Neural crest cell (in vitro differentiated cells): Measurements from ENCODE around the gene ALLC. TPM values are rescaled to one million over a fixed set of nuclear protein-coding genes. Genes with fewer than 3 reads are reported as not detected.
"Not testable (repeated sequence)": the region's sequence is repeated elsewhere in the genome, so short reads cannot be mapped to it uniquely, and the experiment has no call there.

Experiments
- DNase-seq: peaks from one replicate; pipeline ENCODE4 v3.0.0; 2021; ENCODE audit warnings: low read depth, mixed read lengths, low spot score
- H3K27ac Mint-ChIP-seq: one replicate; pipeline ENCODE4 v1.8.0; 2021; ENCODE audit warnings: mild to moderate bottlenecking, mixed read lengths; ENCODE audit not compliant: unreplicated experiment
- H3K27me3 Mint-ChIP-seq: 2 replicates; pipeline ENCODE4 v1.8.0; 2021; ENCODE audit warnings: low read depth, mild to moderate bottlenecking, mixed read lengths
- H3K36me3 Mint-ChIP-seq: 2 replicates; pipeline ENCODE4 v1.8.0; 2021; ENCODE audit warnings: low read depth, mild to moderate bottlenecking, mixed read lengths
- H3K4me1 Mint-ChIP-seq: 2 replicates; pipeline ENCODE4 v1.8.0; 2021; ENCODE audit warnings: mixed read lengths
- H3K4me3 Mint-ChIP-seq: one replicate; pipeline ENCODE4 v1.8.0; 2021; ENCODE audit warnings: mild to moderate bottlenecking, mixed read lengths
- H3K9me3 Mint-ChIP-seq: 2 replicates; pipeline ENCODE4 v1.8.0; 2021; ENCODE audit warnings: mixed read lengths
- long read RNA-seq: library from polyadenylated mRNA; unstranded; transcript quantifications from one replicate; pipeline ENCODE4 v2.0.0, GENCODE V29; 2020
- total RNA-seq: library from RNA; stranded (reverse); gene quantifications from 2 replicates; pipeline ENCODE4 v1.2.1, GENCODE V29; 2021
- TF ChIP-seq, protein P1 (sequence below): fragments of 200-600 bp; sonication (generic); conservative IDR thresholded peaks from 2 replicates; pipeline ENCODE4 v1.5.0; 2021; ENCODE audit warnings: antibody characterized with exemption, mild to moderate bottlenecking

ALLC gene
- total RNA-seq = not detected in 2 replicates
- long read RNA-seq = 0 reads

- peaks cover 3% of the 10 kb centered on the region for H3K9me3 Mint-ChIP-seq
- no peak for DNase-seq
- H3K36me3 Mint-ChIP-seq = no peaks in the 10 kb centered on the region
- TF ChIP-seq, protein P1, sequence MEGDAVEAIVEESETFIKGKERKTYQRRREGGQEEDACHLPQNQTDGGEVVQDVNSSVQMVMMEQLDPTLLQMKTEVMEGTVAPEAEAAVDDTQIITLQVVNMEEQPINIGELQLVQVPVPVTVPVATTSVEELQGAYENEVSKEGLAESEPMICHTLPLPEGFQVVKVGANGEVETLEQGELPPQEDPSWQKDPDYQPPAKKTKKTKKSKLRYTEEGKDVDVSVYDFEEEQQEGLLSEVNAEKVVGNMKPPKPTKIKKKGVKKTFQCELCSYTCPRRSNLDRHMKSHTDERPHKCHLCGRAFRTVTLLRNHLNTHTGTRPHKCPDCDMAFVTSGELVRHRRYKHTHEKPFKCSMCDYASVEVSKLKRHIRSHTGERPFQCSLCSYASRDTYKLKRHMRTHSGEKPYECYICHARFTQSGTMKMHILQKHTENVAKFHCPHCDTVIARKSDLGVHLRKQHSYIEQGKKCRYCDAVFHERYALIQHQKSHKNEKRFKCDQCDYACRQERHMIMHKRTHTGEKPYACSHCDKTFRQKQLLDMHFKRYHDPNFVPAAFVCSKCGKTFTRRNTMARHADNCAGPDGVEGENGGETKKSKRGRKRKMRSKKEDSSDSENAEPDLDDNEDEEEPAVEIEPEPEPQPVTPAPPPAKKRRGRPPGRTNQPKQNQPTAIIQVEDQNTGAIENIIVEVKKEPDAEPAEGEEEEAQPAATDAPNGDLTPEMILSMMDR = no peak
- H3K4me3 Mint-ChIP-seq = no peak within 1 kb of the TSS
- no peaks in the 10 kb centered on the region for H3K27me3 Mint-ChIP-seq
- peak within 1 kb of the TSS; percentile 21 for H3K27ac Mint-ChIP-seq
- H3K4me1 Mint-ChIP-seq = peaks cover 47% of the 10 kb centered on the region
Observed at GRCh38 chr2:3657881-3658280, at the start of gene ALLC. Gene ALLC (plus strand): TSS chr2:3658200. CDS start chr2:3671158, 12,958 bp downstream.

DNA sequence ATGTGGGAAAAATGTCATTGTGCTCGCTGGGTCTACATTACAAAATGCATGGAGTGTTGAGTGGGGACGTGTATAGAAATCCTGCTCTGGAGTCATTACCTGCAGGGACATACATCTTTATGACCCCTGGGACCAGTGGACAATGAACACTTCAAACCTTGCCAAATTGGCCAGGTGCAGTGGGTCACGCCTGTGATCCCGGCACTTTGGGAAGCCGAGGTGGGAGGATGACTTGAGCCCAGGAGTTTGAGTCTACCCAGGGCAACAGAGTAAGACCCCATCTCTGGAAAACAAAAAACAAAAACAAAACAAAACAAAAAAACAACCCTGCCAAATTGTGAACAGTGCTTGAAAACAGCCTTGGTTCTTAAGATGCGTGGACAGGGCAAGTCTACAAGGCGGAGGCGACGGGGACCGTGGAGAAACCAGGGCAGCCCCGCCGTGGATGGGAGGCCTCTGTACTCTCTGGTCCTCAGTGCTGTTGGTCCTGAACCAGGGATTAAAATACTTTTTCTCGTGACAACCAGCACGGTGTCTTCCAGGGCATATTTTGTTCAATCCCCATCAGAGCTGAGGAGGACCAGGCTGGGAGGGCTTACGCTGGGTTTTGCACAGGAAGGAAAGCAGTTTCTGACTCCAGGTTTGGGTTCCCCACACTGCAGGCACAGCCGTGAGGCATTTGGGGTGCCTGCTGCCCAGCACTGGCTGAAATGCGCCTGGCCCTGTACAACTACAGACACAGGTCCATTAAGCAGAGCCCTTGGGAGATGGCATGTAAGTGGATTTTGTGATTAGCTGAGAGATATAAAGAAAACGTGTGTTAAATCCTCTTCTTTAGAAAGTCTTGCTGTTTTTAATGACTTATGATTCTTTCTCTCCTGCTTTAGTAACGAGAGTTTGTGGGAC is 49.4 kb upstream of the ALLC start:
- peaks cover 18% of the 10 kb centered on the region for H3K4me1 Mint-ChIP-seq
- no peaks in the 10 kb centered on the region for H3K27me3 Mint-ChIP-seq
- H3K9me3 Mint-ChIP-seq = peaks cover 2% of the 10 kb centered on the region
- DNase-seq = no peak
- H3K4me3 Mint-ChIP-seq = no peak overlapping the region
- TF ChIP-seq, protein P1 = no peak
- H3K27ac Mint-ChIP-seq = no peak overlapping the region
- peaks cover 3% of the 10 kb centered on the region for H3K36me3 Mint-ChIP-seq

DNA sequence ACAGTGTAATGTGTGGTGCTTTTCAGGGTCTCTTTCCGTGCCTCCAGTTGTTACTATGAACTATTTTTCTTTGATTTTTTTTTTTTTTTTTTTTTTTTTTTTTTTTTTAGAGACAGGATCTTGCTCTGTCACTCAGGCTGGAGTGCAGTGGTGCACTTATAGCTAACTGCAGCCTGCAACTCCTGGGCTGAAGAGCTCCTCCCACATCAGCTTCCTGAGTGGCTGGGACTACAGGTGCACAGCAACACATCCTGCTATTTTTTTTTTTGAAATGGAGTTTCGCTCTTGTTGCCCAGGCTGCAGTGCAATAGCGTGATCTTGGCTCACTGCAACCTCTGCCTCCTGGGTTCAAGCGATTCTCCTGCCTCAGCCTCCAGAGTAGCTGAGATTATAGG is 48.7 kb upstream of the ALLC start:
- not testable (repeated sequence) for DNase-seq, H3K27me3 Mint-ChIP-seq, H3K36me3 Mint-ChIP-seq, H3K4me3 Mint-ChIP-seq, H3K27ac Mint-ChIP-seq, H3K9me3 Mint-ChIP-seq
- peaks cover 18% of the 10 kb centered on the region for H3K4me1 Mint-ChIP-seq

DNA sequence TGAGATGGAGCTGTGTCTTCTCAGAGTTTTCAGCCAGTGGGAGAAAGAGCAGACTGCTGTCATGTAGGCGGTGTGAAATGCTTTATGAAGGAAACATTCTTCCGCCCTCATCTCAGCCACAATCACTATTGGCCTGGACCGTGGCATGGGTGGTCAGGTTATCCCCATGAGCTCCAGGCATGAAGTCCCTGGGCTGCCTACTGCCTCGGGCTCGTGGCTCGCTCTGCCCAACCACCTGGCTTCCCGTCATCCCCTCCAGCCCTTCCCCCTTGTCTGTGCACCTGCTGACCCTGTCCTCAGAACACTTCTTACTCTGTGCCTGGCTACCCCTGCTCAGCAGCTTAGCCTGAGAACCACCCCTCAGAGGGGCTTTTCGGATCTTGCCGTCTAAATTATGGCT is 47.6 kb upstream of the ALLC start:
- Mint-ChIP-seq H3K9me3 (peaks cover 2% of the 10 kb centered on the region), H3K27me3 (no peaks in the 10 kb centered on the region), H3K4me1 (peaks cover 15% of the 10 kb centered on the region), H3K36me3 (peaks cover 6% of the 10 kb centered on the region), H3K4me3 (no peak overlapping the region), H3K27ac (peak overlapping the region; percentile 50)
- no peak for DNase-seq
- TF ChIP-seq, protein P1 = no peak

DNA sequence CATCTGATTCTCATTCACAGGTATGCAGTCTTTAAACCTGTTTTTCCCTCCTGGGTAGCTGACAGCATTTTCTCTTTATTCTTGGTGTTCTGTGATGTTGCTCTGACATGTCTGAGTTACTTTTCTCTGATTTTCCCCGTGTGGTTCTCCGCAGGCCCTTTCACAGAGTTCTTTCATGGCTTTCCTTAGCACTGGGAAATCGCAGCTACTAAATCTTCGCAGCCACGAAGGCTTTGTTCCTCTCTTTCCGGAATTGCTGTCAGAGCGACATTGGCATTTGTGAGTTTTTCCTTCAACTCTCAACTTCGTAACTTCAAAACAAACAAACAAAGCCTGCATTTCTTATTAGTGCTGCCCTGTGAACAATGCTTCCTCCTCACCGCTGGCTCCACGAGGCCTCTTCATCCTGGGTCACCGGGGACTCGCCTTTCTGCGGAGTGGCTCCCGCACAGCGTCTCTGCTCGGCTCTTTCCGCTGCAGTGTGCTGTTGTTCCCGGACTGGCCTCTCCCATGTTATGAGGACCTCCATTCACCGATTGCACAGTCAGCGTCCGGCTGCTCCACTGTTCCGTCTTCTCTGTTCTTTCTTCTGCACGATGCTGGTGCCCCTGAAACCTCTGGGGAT is 47.0 kb upstream of the ALLC start:
- H3K4me3 Mint-ChIP-seq = no peak overlapping the region
- TF ChIP-seq, protein P1 = no peak
- no peak for DNase-seq
- H3K9me3 Mint-ChIP-seq = peaks cover 2% of the 10 kb centered on the region
- peaks cover 6% of the 10 kb centered on the region for H3K36me3 Mint-ChIP-seq
- peaks cover 15% of the 10 kb centered on the region for H3K4me1 Mint-ChIP-seq
- H3K27me3 Mint-ChIP-seq = no peaks in the 10 kb centered on the region
- peak overlapping the region; percentile 46 for H3K27ac Mint-ChIP-seq

- peaks cover 6% of the 10 kb centered on the region for H3K36me3 Mint-ChIP-seq
- H3K27ac Mint-ChIP-seq = no peak overlapping the region
- peaks cover 15% of the 10 kb centered on the region for H3K4me1 Mint-ChIP-seq
- no peaks in the 10 kb centered on the region for H3K27me3 Mint-ChIP-seq
- peaks cover 2% of the 10 kb centered on the region for H3K9me3 Mint-ChIP-seq
- TF ChIP-seq, protein P1 = no peak
- DNase-seq = no peak
- no peak overlapping the region for H3K4me3 Mint-ChIP-seq
Observed at GRCh38 chr2:3611589-3611988, 46.4 kb upstream of the ALLC start.
